HFFc6 (cell line): ENCODE results near the gene IGF2. TPM values are rescaled to one million over a fixed set of nuclear protein-coding genes. Genes with fewer than 3 reads are reported as not detected.

ENCODE experiments used
- DNase-seq: peaks from one replicate; pipeline ENCODE4 v3.0.0-alpha.2; 2018
- H3K27ac Mint-ChIP-seq: 2 replicates; pipeline ENCODE4 v1.8.0; 2020; ENCODE audit warnings: mild to moderate bottlenecking, mixed read lengths
- H3K27me3 Mint-ChIP-seq: 2 replicates; pipeline ENCODE4 v1.8.0; 2021; ENCODE audit warnings: mild to moderate bottlenecking, moderate library complexity, mixed read lengths; ENCODE audit not compliant: insufficient read depth
- H3K36me3 Mint-ChIP-seq: 2 replicates; pipeline ENCODE4 v1.8.0; 2021; ENCODE audit warnings: low read depth, mixed read lengths
- H3K4me1 Mint-ChIP-seq: 2 replicates; pipeline ENCODE4 v1.8.0; 2020; ENCODE audit warnings: low read depth, mixed read lengths
- H3K4me3 Mint-ChIP-seq: 2 replicates; pipeline ENCODE4 v1.8.0; 2020; ENCODE audit warnings: mild to moderate bottlenecking, moderate library complexity, mixed read lengths
- H3K9me3 Mint-ChIP-seq: 2 replicates; pipeline ENCODE4 v1.8.0; 2020; ENCODE audit warnings: mild to moderate bottlenecking, mixed read lengths
- total RNA-seq, 6 experiments: library from RNA; stranded (reverse); fragmentation: NEBNext Ultra II Directional; extraction: Animal tissue kit (Norgen Biotek cat#: 25700); gene quantifications; 2 replicates in 1 of 6; 3 replicates in 5 of 6; pipeline ENCODE4 v1.2.3, GENCODE V29; 2021
- TF ChIP-seq, protein P1 (sequence below): fragments of 200-600 bp; sonication (generic); IDR thresholded peaks from 2 replicates; pipeline ENCODE4 v1.5.0; 2021; ENCODE audit warnings: antibody characterized with exemption, mild to moderate bottlenecking

Gene IGF2
- total RNA-seq, 6 experiments from 2014 or later, result 0.90 to 2.6 (median 2.0) TPM

DNA sequence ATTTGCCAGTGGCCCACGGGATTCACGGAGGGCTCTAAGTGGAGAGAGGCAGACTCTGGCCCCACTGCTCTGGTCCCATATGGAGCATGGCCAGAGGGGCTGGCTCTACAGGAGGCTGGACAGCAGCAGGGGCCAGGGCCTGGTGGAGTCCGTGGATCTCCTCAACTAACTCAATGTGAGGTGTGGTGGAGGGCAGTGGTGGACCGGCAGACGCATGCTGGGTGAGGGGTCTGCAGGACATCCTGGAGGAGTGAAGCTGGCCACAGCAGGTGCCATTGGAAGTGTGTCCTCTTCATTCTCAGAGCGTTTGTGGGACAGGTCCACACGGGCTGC lies 15.6 kb downstream of the IGF2 start:
- Mint-ChIP-seq H3K9me3 (no peaks in the 10 kb centered on the region; the same call in 1 of the 2 replicates), H3K36me3 (no peaks in the 10 kb centered on the region), H3K27ac (no peak overlapping the region), H3K4me3 (no peak overlapping the region), H3K4me1 (peaks cover 5% of the 10 kb centered on the region), H3K27me3 (peaks cover 9% of the 10 kb centered on the region)
- TF ChIP-seq, protein P1, sequence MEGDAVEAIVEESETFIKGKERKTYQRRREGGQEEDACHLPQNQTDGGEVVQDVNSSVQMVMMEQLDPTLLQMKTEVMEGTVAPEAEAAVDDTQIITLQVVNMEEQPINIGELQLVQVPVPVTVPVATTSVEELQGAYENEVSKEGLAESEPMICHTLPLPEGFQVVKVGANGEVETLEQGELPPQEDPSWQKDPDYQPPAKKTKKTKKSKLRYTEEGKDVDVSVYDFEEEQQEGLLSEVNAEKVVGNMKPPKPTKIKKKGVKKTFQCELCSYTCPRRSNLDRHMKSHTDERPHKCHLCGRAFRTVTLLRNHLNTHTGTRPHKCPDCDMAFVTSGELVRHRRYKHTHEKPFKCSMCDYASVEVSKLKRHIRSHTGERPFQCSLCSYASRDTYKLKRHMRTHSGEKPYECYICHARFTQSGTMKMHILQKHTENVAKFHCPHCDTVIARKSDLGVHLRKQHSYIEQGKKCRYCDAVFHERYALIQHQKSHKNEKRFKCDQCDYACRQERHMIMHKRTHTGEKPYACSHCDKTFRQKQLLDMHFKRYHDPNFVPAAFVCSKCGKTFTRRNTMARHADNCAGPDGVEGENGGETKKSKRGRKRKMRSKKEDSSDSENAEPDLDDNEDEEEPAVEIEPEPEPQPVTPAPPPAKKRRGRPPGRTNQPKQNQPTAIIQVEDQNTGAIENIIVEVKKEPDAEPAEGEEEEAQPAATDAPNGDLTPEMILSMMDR, result no peak
- no peak for DNase-seq

DNA sequence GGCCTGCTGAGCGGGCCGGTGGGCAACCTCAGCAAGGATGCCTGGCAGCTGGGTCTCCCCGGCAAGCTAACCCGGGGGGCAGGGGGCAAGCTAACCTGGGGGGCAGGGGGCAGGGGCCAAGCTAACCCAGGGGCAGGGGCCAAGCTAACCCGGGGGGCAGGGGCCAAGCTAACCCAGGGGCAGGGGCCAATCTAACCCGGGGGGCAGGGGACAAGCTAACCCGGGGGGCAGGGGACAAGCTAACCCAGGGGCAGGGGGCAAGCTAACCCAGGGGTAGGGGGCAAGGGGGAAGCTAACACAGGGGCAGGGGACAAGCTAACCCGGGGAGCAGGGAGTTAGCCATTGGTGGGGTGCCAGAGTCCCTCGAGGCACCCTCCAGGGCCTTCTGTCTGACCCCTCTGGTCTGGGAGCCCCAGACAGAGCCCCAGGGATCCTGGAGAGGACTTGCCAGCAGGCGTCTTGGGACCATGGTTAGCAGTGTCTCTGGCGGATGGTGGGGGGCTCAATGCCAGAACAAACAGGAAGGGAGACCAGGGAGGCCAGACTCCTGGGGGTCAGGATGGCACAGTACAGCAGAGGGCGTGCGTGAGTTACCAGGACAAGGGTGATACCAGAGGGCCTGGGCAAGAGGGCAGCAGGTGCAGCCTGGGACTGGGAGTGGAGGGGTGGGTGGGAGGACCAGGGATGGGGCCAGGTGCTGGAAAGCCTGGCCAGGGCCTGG lies 16.1 kb downstream of the IGF2 start:
- H3K9me3 Mint-ChIP-seq, result no peaks in the 10 kb centered on the region; the same call in 1 of the 2 replicates
- peaks cover 9% of the 10 kb centered on the region for H3K27me3 Mint-ChIP-seq
- no peak overlapping the region for H3K27ac Mint-ChIP-seq
- TF ChIP-seq, protein P1, result no peak
- peaks cover 10% of the 10 kb centered on the region for H3K4me1 Mint-ChIP-seq
- no peak overlapping the region for H3K4me3 Mint-ChIP-seq
- H3K36me3 Mint-ChIP-seq, result no peaks in the 10 kb centered on the region
- no peak for DNase-seq

DNA sequence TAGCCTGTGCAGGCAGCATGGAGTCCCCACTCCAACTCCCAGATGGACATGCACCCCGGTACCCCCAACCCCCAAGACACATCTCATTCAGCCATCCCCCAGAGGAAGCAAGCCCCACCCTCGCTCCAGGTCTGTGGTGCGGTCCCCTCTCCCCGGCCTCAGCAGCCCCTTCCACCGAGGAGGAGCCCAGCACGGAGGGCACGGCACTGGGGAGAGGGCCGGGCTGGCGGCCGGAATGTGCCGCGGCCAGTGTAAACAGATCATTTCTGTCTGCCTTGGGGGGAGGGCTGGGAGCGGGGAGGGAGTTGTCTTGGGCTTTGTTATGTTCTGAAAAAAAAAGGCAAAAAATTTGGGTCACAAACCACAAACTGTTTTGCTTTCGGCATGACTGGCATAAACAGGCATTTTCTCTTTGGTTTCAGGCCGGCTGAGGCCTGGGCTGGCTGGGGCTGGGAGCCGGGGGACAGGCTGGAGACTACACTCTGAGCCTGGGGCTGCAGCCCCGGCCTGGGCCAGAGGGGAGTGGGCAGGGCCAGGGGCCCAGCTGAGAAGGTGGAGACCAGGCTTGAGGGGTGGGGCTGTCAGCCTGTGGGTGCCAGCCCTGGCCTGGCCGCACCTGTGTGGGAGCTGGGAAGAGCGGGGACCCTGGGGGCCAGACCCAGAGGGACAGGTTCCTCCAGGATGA lies 16.8 kb downstream of the IGF2 start:
- Mint-ChIP-seq H3K27me3 (peaks cover 14% of the 10 kb centered on the region), H3K4me3 (no peak overlapping the region), H3K27ac (no peak overlapping the region), H3K4me1 (peaks cover 10% of the 10 kb centered on the region), H3K36me3 (peaks cover 4% of the 10 kb centered on the region), H3K9me3 (peaks cover 7% of the 10 kb centered on the region)
- DNase-seq, result peak; percentile 35
- TF ChIP-seq, protein P1, result no peak

DNA sequence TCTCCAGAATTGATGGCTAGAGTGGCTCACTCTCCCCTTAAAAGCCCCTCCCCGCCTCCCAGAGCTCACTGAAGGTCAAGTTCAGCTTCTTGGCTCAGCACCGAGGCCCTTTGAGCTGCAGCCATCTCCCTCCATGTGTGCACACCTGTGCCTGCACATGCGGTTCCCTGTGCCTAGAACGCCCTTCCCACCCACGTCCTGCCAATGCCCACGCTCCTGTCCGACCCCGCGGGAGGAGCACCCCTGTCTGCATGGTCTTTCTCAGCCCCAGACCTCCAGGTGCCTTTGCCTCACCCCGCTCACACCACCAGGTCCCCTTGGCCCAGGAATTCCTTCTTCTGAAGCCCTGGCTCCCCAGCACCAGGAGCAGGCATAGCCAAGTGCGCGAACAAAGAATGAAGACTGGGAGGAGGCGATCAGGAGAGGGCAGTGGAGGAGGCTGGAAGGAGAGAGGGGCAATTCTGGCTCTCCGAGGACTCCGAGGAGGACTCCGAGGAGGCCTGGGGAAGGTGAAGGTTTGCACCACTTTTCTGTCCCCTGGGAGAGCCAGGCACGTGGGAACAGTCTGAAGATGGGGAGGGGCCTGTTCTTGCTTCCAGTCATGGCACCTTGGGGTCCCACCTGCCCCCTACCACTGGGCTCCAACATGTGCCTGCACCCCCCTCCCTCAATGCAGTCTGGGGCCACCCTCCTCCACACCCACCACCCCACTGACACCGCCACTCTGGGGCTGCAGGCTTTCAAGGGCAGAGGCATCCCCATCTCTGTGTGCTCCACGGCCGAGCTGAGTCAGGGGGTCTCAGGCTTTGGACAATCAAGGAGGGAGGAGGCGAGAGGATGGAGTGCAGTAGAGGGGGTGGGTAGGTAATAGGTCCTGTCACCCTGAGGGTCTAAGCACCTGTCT lies 17.7 kb downstream of the IGF2 start:
- Mint-ChIP-seq H3K27me3 (peaks cover 23% of the 10 kb centered on the region), H3K27ac (no peak overlapping the region), H3K4me1 (peaks cover 10% of the 10 kb centered on the region), H3K4me3 (no peak overlapping the region), H3K9me3 (peaks cover 16% of the 10 kb centered on the region), H3K36me3 (peaks cover 9% of the 10 kb centered on the region)
- no peak for DNase-seq
- TF ChIP-seq, protein P1, result no peak

DNA sequence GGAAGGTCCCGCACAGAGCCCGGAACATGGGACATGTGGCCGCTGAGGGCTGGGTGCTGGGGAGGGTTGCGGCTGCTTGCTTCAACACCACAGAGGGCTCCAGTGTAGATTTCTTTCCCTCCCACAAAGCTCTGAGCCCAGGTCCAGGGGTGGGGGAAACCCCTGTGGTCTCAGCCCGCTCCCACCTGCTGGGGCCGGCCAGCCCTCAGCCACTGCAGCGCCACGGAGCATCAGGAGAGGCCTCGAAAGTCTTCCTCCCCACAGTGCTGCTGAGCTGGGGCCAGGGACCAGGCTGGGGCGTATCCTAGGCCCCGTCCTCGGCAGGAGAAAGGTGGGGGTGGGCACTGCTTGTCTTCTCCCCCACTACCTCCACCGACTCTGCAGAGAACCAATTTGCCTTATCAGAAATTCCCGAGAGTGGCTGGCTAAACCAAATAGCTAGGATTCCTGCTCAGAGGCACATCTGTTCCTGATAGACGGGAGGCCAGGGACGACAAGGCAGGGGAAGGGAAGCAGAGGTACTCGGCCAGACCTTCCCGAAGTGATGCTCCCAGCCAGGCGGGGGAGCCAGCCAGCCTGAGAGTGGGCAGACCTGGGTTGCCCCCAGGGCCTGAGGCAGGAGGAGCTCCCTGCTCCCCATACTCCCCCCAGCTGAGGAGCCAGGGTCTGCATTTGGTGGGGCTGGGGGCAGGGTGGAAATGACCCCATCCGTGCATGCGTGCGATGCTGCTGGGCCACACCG lies 18.7 kb downstream of the IGF2 start:
- peaks cover 29% of the 10 kb centered on the region for H3K27me3 Mint-ChIP-seq

More for the DNA sequence above, 18.7 kb downstream of the IGF2 start:
- no peak overlapping the region for H3K27ac Mint-ChIP-seq
- TF ChIP-seq, protein P1, result no peak
- H3K4me3 Mint-ChIP-seq, result no peak overlapping the region
- no peak for DNase-seq
- H3K9me3 Mint-ChIP-seq, result peaks cover 25% of the 10 kb centered on the region
- H3K4me1 Mint-ChIP-seq, result peaks cover 10% of the 10 kb centered on the region
- peaks cover 14% of the 10 kb centered on the region for H3K36me3 Mint-ChIP-seq
